Tibial artery (tissue), 4 donors: Measurements from ENCODE around the gene LOXHD1.

Experiments used
- DNase-seq, 2 donors: peaks; one replicate each; pipeline ENCODE4 v3.0.0-alpha.2; 2019
- H3K27ac ChIP-seq, 2 donors: fragments of 200-600 bp; sonication (generic) in 1 of 2; 1 replicate in 1 of 2; 2 replicates in 1 of 2; pipeline ENCODE4 v1.5.1; 2018 to 2019; ENCODE audit warnings: mild to moderate bottlenecking in 1 of 2
- H3K27me3 ChIP-seq, 2 donors: fragments of 200-600 bp; sonication (generic) in 1 of 2; one replicate each; pipeline versions ENCODE4 v1.5.1 to v1.6.0; 2016 to 2019
- H3K36me3 ChIP-seq, 3 donors: fragments of 200-600 bp; sonication (generic) in 2 of 3; one replicate each; pipeline ENCODE4 v1.5.1; 2016 to 2019; ENCODE audit warnings: mild to moderate bottlenecking in 2 of 3
- H3K4me1 ChIP-seq, 4 donors: fragments of 200-600 bp; sonication (generic) in 2 of 4; 1 replicate in 3 of 4; 2 replicates in 1 of 4; pipeline ENCODE4 v1.5.1; 2016 to 2019
- H3K4me3 ChIP-seq, 2 donors: fragments of 200-600 bp; sonication (generic) in 1 of 2; 1 replicate in 1 of 2; 2 replicates in 1 of 2; pipeline ENCODE4 v1.5.1; 2018 to 2019; ENCODE audit warnings: mild to moderate bottlenecking in 2 of 2
- H3K9me3 ChIP-seq, 3 donors: fragments of 200-600 bp; sonication (generic) in 1 of 3; one replicate each; pipeline ENCODE4 v1.5.1; 2016 to 2019
- intact Hi-C: fragments of 100-400 bp; cut with DNase I; formaldehyde crosslinking; loops from one replicate; pipeline ENCODE4 v1.15.0; 2023; ENCODE audit warnings: low total_unique reads
- TF ChIP-seq, protein P1 (sequence below), 2 experiments: fragments of 200-600 bp in 1 of 2; fragments of 450-650 bp in 1 of 2; IDR thresholded peaks; one replicate each; pipeline ENCODE4 v1.5.1; 2017 to 2019; ENCODE audit warnings: antibody characterized with exemption in 2 of 2, mild to moderate bottlenecking in 1 of 2, moderate library complexity in 1 of 2

The LOXHD1 gene

GRCh38 chr18:46469186-46469915, 187.7 kb downstream of the LOXHD1 start:
- intact Hi-C loops = no loop called here
- no peak overlapping the region for H3K4me3 ChIP-seq
- no peak for DNase-seq
- no peak overlapping the region for H3K27ac ChIP-seq
- H3K4me1 ChIP-seq = peaks cover 0 to 27% (median 10%) of the 10 kb centered on the region in 4 donors
- H3K9me3 ChIP-seq = no peaks in the 10 kb centered on the region
- TF ChIP-seq, protein P1, sequence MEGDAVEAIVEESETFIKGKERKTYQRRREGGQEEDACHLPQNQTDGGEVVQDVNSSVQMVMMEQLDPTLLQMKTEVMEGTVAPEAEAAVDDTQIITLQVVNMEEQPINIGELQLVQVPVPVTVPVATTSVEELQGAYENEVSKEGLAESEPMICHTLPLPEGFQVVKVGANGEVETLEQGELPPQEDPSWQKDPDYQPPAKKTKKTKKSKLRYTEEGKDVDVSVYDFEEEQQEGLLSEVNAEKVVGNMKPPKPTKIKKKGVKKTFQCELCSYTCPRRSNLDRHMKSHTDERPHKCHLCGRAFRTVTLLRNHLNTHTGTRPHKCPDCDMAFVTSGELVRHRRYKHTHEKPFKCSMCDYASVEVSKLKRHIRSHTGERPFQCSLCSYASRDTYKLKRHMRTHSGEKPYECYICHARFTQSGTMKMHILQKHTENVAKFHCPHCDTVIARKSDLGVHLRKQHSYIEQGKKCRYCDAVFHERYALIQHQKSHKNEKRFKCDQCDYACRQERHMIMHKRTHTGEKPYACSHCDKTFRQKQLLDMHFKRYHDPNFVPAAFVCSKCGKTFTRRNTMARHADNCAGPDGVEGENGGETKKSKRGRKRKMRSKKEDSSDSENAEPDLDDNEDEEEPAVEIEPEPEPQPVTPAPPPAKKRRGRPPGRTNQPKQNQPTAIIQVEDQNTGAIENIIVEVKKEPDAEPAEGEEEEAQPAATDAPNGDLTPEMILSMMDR (IDR thresholded peaks at IDR 0.05) = no peak
- no peaks in the 10 kb centered on the region for H3K27me3 ChIP-seq
- no peaks in the 10 kb centered on the region for H3K36me3 ChIP-seq

DNA sequence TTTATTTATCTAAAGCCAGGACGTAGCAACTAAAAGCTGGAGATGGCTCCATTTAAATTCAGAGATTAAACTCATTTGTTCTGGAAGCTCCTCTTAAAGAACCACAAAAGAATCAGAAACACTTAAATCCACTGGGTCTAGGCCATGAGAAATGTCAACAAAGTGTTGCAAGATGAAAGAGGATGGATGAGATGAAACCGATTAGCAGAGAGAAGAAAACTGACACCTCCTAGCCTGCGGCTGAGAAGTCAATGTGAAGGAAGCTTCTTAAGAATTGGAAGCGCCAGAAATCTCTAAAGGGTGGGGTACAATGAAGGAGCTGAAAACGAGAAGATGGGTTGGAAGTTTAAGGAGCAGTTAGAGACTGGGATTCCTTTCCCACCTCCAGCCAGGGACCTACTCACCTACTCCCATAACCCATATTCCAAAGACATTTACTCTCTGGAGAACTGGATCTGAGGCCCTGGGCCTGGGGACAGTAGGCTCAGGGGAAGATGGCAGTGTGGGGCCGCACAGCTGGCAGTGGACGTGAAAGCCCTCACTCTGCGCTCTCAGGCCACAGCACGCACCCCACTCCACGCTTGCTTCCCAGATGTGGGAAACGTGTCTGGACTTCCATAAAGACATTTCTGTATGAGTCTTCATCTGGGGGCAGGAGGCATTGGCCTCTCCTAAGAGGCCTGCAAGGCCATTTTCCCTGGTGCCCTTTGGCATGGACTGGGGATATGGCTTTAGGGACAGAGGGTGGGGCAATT, 188.4 kb downstream of the LOXHD1 start:
- intact Hi-C loops = no loop called here
- DNase-seq = no peak
- Histone ChIP-seq H3K27ac (no peak overlapping the region), H3K4me3 (no peak overlapping the region), H3K36me3 (no peaks in the 10 kb centered on the region), H3K27me3 (no peaks in the 10 kb centered on the region), H3K9me3 (no peaks in the 10 kb centered on the region), H3K4me1 (peaks cover 0 to 27% (median 10%) of the 10 kb centered on the region in 4 donors)
- TF ChIP-seq, protein P1 (IDR thresholded peaks at IDR 0.05) = no peak

- TF ChIP-seq, protein P1 (IDR thresholded peaks at IDR 0.05) = no peak
- Histone ChIP-seq H3K9me3 (no peaks in the 10 kb centered on the region), H3K4me3 (no peak overlapping the region), H3K27me3 (no peaks in the 10 kb centered on the region), H3K27ac (peak overlapping the region in 1 of 2 donors; percentile 10), H3K36me3 (no peaks in the 10 kb centered on the region), H3K4me1 (peaks cover 0 to 27% (median 10%) of the 10 kb centered on the region in 4 donors)
- DNase-seq = no peak
- intact Hi-C loops = no loop called here
These were observed 190.5 kb downstream of the LOXHD1 start for GRCh38 chr18:46466234-46467160.

GRCh38 chr18:46464926-46465655, 191.9 kb downstream of the LOXHD1 start:
- no peaks in the 10 kb centered on the region for H3K36me3 ChIP-seq
- H3K27me3 ChIP-seq = no peaks in the 10 kb centered on the region
- intact Hi-C loops = no loop called here
- no peak overlapping the region for H3K27ac ChIP-seq
- TF ChIP-seq, protein P1 (IDR thresholded peaks at IDR 0.05) = peak; percentile 11
- H3K9me3 ChIP-seq = no peaks in the 10 kb centered on the region
- H3K4me3 ChIP-seq = no peak overlapping the region
- DNase-seq = no peak
- H3K4me1 ChIP-seq = peaks cover 0 to 27% (median 10%) of the 10 kb centered on the region in 4 donors

GRCh38 chr18:46462523-46462922, 194.5 kb downstream of the LOXHD1 start:
- TF ChIP-seq, protein P1 (IDR thresholded peaks at IDR 0.05) = no peak
- Histone ChIP-seq H3K27ac (no peak overlapping the region), H3K9me3 (no peaks in the 10 kb centered on the region), H3K4me1 (peaks cover 0 to 19% (median 6%) of the 10 kb centered on the region in 4 donors), H3K36me3 (no peaks in the 10 kb centered on the region), H3K27me3 (no peaks in the 10 kb centered on the region), H3K4me3 (no peak overlapping the region)
- intact Hi-C loops = no loop called here
- no peak for DNase-seq
